GM12892 (cell line): ENCODE results near the gene SCARB1.

Source experiments
- POLR2A ChIP-seq: IDR thresholded peaks from 2 replicates; pipeline ENCODE4 v1.6.1; 2011; ENCODE audit warnings: low read depth, low read length, control low read depth
- POLR2AphosphoS5 ChIP-seq: IDR thresholded peaks from 2 replicates; pipeline ENCODE4 v1.6.1; 2011; ENCODE audit warnings: low read depth, low read length, control low read depth

DNA sequence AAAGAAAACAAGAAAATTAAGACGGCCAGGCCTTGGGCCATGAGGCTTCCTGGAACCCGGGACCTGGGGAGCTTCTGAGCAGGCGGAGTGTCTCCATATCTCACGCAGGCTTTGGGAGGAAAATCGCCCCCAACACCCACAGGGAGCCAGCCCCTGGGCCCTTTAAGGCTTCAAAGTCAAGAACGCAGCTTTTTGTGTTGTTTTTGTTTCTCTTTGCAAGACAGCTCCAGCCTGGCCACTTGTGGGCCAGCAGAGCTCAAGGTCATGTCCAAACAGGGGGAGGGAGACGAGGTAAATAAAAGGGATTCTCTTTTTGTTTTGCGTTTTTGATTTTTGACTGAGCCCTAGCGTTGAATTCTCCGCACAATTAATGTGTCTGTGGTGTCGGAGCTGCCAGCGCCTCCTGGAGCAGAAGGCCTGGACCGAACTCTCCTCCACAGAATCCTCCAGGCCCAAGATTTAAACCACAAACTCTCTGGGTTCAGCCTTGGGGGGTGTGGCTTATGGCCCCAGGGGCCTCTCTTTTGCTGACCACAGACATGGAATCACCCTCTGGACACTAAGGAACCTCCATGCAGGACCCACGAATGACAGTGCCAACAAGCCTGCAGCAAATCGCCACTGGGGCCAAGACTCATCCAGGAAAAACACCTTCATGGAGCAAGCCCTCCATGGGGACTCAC lies 8.2 kb downstream of the SCARB1 start:
- TF ChIP-seq POLR2AphosphoS5: no peak
- no peak for TF ChIP-seq POLR2A
